Smooth muscle cell (in vitro differentiated cells): ENCODE measurements around the gene TMPRSS6. TPM values are rescaled to one million over a fixed set of nuclear protein-coding genes. Genes with fewer than 3 reads are reported as not detected.

ENCODE experiments used
- DNase-seq: peaks from one replicate; lab custom pipeline; 2025; ENCODE audit not compliant: unreplicated experiment; lab: John Stamatoyannopoulos, UW
- H2AFZ ChIP-seq: fragments of 200-600 bp; sonication (generic); 2 replicates; pipeline ENCODE4 v1.6.0; 2016; ENCODE audit warnings: antibody characterized with exemption, low read depth, mild to moderate bottlenecking
- H3F3A ChIP-seq: fragments of 200-600 bp; sonication (generic); 2 replicates; pipeline ENCODE4 v1.6.0; 2017; ENCODE audit warnings: antibody characterized with exemption, low read depth
- H3K27ac ChIP-seq: fragments of 200-600 bp; sonication (generic); 2 replicates; pipeline ENCODE4 v1.5.1; 2016; ENCODE audit warnings: low read depth, mild to moderate bottlenecking
- H3K27me3 ChIP-seq: fragments of 200-600 bp; sonication (generic); 2 replicates; pipeline ENCODE4 v1.6.1; 2016; ENCODE audit warnings: low read depth, mild to moderate bottlenecking
- H3K36me3 ChIP-seq: fragments of 200-600 bp; sonication (generic); 2 replicates; pipeline ENCODE4 v1.5.1; 2016; ENCODE audit warnings: low read depth
- H3K4me1 ChIP-seq: fragments of 200-600 bp; sonication (generic); 2 replicates; pipeline ENCODE4 v1.5.1; 2016; ENCODE audit warnings: low read depth
- H3K4me2 ChIP-seq: fragments of 200-600 bp; sonication (generic); 2 replicates; pipeline ENCODE4 v1.6.0; 2016; ENCODE audit warnings: mild to moderate bottlenecking
- H3K4me3 ChIP-seq: fragments of 200-600 bp; sonication (generic); 2 replicates; pipeline ENCODE4 v1.5.1; 2016; ENCODE audit warnings: mild to moderate bottlenecking
- H3K79me2 ChIP-seq: fragments of 200-600 bp; sonication (generic); 2 replicates; pipeline ENCODE4 v1.6.0; 2016; ENCODE audit warnings: low read depth, mild to moderate bottlenecking
- H3K9ac ChIP-seq: fragments of 200-600 bp; sonication (generic); 2 replicates; pipeline ENCODE4 v1.6.0; 2016; ENCODE audit warnings: low read depth
- H3K9me3 ChIP-seq: fragments of 200-600 bp; sonication (generic); replicated peaks from 2 replicates; pipeline ENCODE4 v1.5.1; 2016; ENCODE audit warnings: low read depth
- H4K20me1 ChIP-seq: fragments of 200-600 bp; sonication (generic); 2 replicates; pipeline ENCODE4 v1.6.0; 2016; ENCODE audit warnings: low read depth
- WGBS: methylation state at CpG from one replicate; pipeline ENCODE4 v1.1.7; 2016; ENCODE audit warnings: low lambda C conversion rate; 5-methylcytosine and 5-hydroxymethylcytosine counted together
- polyA plus RNA-seq: library from polyadenylated mRNA; unstranded; fragments of >200 nt; fragmentation: Nextera tagmentation; extraction: Ambion mirVana; gene quantifications from 2 replicates; pipeline ENCODE4 v1.2.1, GENCODE V29; 2016
- total RNA-seq: library from RNA; depleted of rRNA; stranded (reverse); fragments of >200 nt; gene quantifications from 2 replicates; pipeline ENCODE4 v1.2.3, GENCODE V29; 2014
- TF ChIP-seq, protein P1 (sequence below): fragments of 200-600 bp; sonication (generic); IDR thresholded peaks from 2 replicates; pipeline ENCODE4 v1.5.1; 2017; ENCODE audit warnings: borderline replicate concordance, mild to moderate bottlenecking, antibody characterized with exemption; ENCODE audit not compliant: insufficient read depth, poor library complexity, severe bottlenecking

TMPRSS6 gene
- total and polyA plus RNA-seq, 2 experiments from 2014 or later = not detected

DNA sequence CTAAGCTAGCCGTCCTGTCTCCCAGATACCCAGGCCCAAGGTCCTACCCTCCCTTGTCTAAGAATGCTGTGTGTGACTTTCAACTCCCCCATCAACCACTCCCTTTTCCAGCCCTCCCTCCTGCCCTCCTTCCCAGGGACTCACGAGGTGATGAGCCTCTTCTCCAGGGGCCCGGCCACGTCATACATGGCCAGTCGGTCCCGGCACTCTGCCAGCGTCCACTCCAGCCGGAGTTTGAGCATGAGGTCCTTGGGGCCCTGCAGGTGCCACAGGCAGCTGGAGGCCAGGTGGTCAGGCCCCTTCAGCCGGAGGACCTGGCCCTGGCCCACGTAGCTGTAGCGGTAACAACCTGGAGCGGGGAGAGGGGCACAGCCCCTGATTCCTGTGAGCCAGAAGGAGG is 20.1 kb downstream of the TMPRSS6 start:
- no peak for DNase-seq
- no peak overlapping the region for H3K4me3 ChIP-seq
- H2AFZ ChIP-seq = no peak overlapping the region
- no peaks in the 10 kb centered on the region for H3K36me3 ChIP-seq
- no peak overlapping the region for H3K4me2 ChIP-seq
- H4K20me1 ChIP-seq = no peaks in the 10 kb centered on the region
- H3K4me1 ChIP-seq = no peaks in the 10 kb centered on the region
- no peaks in the 10 kb centered on the region for H3F3A ChIP-seq
- H3K9me3 ChIP-seq = no peaks in the 10 kb centered on the region
- no peaks in the 10 kb centered on the region for H3K79me2 ChIP-seq
- H3K27ac ChIP-seq = no peak overlapping the region
- H3K27me3 ChIP-seq = peaks cover 4% of the 10 kb centered on the region
- 91% methylated on average over 11 of the region's 12 CpGs for WGBS
- TF ChIP-seq, protein P1, sequence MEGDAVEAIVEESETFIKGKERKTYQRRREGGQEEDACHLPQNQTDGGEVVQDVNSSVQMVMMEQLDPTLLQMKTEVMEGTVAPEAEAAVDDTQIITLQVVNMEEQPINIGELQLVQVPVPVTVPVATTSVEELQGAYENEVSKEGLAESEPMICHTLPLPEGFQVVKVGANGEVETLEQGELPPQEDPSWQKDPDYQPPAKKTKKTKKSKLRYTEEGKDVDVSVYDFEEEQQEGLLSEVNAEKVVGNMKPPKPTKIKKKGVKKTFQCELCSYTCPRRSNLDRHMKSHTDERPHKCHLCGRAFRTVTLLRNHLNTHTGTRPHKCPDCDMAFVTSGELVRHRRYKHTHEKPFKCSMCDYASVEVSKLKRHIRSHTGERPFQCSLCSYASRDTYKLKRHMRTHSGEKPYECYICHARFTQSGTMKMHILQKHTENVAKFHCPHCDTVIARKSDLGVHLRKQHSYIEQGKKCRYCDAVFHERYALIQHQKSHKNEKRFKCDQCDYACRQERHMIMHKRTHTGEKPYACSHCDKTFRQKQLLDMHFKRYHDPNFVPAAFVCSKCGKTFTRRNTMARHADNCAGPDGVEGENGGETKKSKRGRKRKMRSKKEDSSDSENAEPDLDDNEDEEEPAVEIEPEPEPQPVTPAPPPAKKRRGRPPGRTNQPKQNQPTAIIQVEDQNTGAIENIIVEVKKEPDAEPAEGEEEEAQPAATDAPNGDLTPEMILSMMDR = no peak
- no peak overlapping the region for H3K9ac ChIP-seq

DNA sequence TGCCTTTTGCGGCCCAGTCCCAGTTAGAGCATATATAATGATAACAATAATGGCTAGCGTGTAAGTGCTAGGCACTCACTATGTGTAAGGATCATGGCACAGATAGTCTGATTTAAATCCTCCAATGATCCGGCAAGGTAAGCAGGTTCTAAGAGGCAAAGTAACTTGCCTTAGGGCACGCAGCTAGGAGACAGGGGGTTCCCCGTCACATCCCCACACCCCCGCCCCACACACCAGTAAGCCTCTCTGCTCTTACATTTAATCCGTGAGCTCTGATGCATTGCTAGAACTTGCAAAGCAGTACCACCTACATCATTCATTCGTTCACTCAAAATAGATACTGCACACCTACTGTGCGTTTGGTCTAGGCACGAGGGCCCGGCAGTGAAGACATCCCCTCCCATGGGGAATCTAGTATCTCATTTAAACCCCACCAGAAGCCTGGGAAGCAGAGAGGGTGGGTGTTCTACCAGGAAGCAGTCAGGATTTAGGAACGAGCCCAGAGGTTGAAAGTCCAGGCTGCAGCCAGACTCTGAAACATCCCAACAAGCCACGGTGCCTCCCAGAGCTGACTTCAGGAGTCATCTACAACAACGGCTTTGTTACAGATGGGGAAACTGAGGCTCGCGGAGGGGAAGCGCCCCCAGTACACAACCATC is 20.6 kb downstream of the TMPRSS6 start:
- Histone ChIP-seq H2AFZ (no peak overlapping the region), H3K4me1 (no peaks in the 10 kb centered on the region), H3K36me3 (no peaks in the 10 kb centered on the region), H3K27me3 (no peaks in the 10 kb centered on the region), H3K27ac (no peak overlapping the region), H3K9me3 (no peaks in the 10 kb centered on the region), H3F3A (no peaks in the 10 kb centered on the region), H3K79me2 (no peaks in the 10 kb centered on the region), H3K4me3 (no peak overlapping the region), H3K9ac (no peak overlapping the region), H4K20me1 (no peaks in the 10 kb centered on the region), H3K4me2 (no peak overlapping the region)
- 87% methylated on average over 17 of the region's 17 CpGs for WGBS
- no peak for DNase-seq
- TF ChIP-seq, protein P1 = no peak

DNA sequence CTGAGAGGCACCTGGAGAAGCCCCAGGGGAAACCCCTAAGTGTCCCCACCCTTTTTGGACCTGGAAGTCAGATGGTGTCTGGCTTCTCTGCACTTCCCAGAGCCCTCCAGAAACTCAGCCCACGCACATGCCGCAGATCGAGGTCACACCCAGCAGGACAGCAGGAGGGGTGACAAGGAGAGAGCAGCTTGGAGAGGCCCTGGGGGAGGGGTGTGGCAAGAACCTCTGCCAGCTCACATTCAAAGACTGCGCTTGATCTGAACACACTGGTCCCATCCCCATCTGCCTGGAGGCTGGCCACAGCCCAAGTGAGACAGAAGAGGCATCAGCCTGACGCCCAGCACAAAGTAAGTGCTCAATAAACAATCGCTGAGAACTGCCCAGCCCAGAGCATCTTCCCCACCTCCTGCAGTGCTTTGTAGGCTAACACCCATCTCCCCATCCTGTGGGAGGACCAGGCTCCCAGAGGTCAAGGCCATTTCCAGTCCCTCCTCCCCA is 21.4 kb downstream of the TMPRSS6 start:
- no peak overlapping the region for H3K4me3 ChIP-seq
- TF ChIP-seq, protein P1 = no peak
- H4K20me1 ChIP-seq = no peaks in the 10 kb centered on the region
- no peak overlapping the region for H2AFZ ChIP-seq
- DNase-seq = no peak
- H3F3A ChIP-seq = no peaks in the 10 kb centered on the region
- H3K79me2 ChIP-seq = no peaks in the 10 kb centered on the region
- H3K4me2 ChIP-seq = no peak overlapping the region
- no peaks in the 10 kb centered on the region for H3K9me3 ChIP-seq
- no peak overlapping the region for H3K9ac ChIP-seq
- H3K27me3 ChIP-seq = no peaks in the 10 kb centered on the region
- H3K27ac ChIP-seq = no peak overlapping the region
- no peaks in the 10 kb centered on the region for H3K36me3 ChIP-seq
- H3K4me1 ChIP-seq = no peaks in the 10 kb centered on the region
- WGBS = 28% methylated on average over 6 of the region's 6 CpGs

DNA sequence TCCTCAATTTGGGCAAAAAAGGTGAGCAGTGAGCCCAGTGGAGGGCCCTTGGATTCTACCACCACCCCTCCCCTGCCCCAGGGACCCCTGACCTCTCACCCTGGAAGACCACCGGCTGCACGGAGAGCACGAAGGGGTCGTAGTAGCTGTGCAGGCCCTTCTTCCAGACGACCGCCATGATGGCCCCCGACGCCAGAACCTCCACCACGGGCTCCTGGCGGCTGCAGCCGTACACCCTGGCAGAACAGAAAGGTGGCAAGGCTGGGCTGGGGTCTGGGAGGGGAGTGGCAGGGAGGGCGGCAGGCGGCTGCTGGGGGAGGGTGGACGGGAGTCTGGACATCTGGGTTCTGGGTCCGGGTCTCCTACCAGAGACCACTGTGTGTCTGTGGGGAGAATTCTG is 23.3 kb downstream of the TMPRSS6 start:
- no peaks in the 10 kb centered on the region for H3K4me1 ChIP-seq
- H3K27ac ChIP-seq = no peak overlapping the region
- no peak for DNase-seq
- no peaks in the 10 kb centered on the region for H3K9me3 ChIP-seq
- no peak overlapping the region for H3K4me3 ChIP-seq
- no peak overlapping the region for H3K4me2 ChIP-seq
- TF ChIP-seq, protein P1 = no peak
- no peaks in the 10 kb centered on the region for H3K36me3 ChIP-seq
- H3K27me3 ChIP-seq = no peaks in the 10 kb centered on the region
- no peaks in the 10 kb centered on the region for H3F3A ChIP-seq
- H2AFZ ChIP-seq = no peak overlapping the region
- no peaks in the 10 kb centered on the region for H3K79me2 ChIP-seq
- 96% methylated on average over 11 of the region's 15 CpGs for WGBS
- H4K20me1 ChIP-seq = no peaks in the 10 kb centered on the region
- no peak overlapping the region for H3K9ac ChIP-seq
